22Rv1 (cell line): ENCODE measurements around the gene MAP3K5.

ENCODE experiments used
- H3K27ac ChIP-seq: fragments of 450-650 bp; 2 replicates; pipeline ENCODE4 v1.5.1; 2017
- ZFX ChIP-seq: fragments of 450-650 bp; IDR thresholded peaks from 2 replicates; pipeline ENCODE4 v1.6.1; 2017; ENCODE audit warnings: antibody characterized with exemption, borderline replicate concordance
- TF ChIP-seq, protein P1 (sequence below): fragments of 450-650 bp; IDR thresholded peaks from 2 replicates; pipeline ENCODE4 v1.5.1; 2017; ENCODE audit warnings: mild to moderate bottlenecking

The MAP3K5 gene

GRCh38 chr6:136771306-136771705, 21.0 kb downstream of the MAP3K5 start:
- TF ChIP-seq, protein P1, sequence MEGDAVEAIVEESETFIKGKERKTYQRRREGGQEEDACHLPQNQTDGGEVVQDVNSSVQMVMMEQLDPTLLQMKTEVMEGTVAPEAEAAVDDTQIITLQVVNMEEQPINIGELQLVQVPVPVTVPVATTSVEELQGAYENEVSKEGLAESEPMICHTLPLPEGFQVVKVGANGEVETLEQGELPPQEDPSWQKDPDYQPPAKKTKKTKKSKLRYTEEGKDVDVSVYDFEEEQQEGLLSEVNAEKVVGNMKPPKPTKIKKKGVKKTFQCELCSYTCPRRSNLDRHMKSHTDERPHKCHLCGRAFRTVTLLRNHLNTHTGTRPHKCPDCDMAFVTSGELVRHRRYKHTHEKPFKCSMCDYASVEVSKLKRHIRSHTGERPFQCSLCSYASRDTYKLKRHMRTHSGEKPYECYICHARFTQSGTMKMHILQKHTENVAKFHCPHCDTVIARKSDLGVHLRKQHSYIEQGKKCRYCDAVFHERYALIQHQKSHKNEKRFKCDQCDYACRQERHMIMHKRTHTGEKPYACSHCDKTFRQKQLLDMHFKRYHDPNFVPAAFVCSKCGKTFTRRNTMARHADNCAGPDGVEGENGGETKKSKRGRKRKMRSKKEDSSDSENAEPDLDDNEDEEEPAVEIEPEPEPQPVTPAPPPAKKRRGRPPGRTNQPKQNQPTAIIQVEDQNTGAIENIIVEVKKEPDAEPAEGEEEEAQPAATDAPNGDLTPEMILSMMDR = no peak
- TF ChIP-seq ZFX = no peak

GRCh38 chr6:136769759-136770158, 22.5 kb downstream of the MAP3K5 start:
- no peak overlapping the region for H3K27ac ChIP-seq
- no peak for TF ChIP-seq ZFX
- TF ChIP-seq, protein P1 = no peak

More at GRCh38 chr6:136771306-136771705, 21.0 kb downstream of the MAP3K5 start:
- no peak overlapping the region for H3K27ac ChIP-seq

DNA sequence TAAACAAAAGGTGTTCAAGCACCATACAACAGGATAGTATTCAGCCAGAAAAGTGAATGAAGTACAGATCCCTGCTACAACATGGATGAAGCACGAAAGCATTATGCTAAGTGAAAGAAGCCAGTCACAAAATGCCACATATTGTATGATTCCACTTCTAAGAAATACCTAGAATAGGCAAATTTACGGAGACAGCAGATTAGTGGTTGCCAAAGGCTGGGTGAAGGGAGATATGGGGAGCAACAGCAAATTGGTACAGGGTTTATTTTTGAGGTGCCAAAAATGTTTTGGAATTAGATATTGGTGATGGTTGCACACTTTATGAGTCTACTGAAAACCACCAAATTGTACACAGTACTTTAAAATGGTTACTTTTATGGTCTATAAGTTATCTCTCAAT, 23.2 kb downstream of the MAP3K5 start:
- no peak for TF ChIP-seq ZFX
- TF ChIP-seq, protein P1 = no peak
- H3K27ac ChIP-seq = no peak overlapping the region

GRCh38 chr6:136767570-136768309, 24.5 kb downstream of the MAP3K5 start:
- no peak overlapping the region for H3K27ac ChIP-seq
- TF ChIP-seq ZFX = no peak
- TF ChIP-seq, protein P1 = no peak

GRCh38 chr6:136767103-136767502, 25.2 kb downstream of the MAP3K5 start:
- TF ChIP-seq, protein P1 = no peak
- TF ChIP-seq ZFX = no peak
- H3K27ac ChIP-seq = no peak overlapping the region

DNA sequence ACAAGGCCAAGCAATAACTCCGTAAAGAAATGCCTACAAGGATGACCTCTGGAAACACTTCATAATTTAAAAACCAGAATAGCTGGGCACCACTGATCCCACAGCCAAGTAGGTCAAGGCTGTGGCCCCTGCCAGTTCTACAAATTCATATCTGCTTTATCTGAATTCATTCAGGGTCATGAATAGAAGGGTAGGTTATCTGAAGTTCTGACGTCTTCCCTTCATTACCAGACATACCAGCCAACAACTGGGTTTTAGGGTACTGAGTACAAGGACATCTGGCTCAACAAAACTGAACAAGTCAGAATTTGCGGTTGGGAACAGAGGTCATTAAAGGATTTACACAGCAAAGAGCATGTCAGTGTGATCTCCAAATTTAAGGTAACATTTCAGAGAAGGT, 26.0 kb downstream of the MAP3K5 start:
- no peak overlapping the region for H3K27ac ChIP-seq
- TF ChIP-seq, protein P1 = no peak
- TF ChIP-seq ZFX = no peak

GRCh38 chr6:136764517-136764993, 27.7 kb downstream of the MAP3K5 start:
- H3K27ac ChIP-seq = no peak overlapping the region
- no peak for TF ChIP-seq ZFX
- TF ChIP-seq, protein P1 = no peak
